EL (cell line): Measurements from ENCODE around the gene PPP1R12B.
A peak's percentile ranks its signal among the peaks of the same experiment; 100 is the strongest.

ENCODE experiments used
- DNase-seq: peaks from one replicate; pipeline ENCODE4 v3.0.0-alpha.2; 2016

Gene PPP1R12B, protein sequence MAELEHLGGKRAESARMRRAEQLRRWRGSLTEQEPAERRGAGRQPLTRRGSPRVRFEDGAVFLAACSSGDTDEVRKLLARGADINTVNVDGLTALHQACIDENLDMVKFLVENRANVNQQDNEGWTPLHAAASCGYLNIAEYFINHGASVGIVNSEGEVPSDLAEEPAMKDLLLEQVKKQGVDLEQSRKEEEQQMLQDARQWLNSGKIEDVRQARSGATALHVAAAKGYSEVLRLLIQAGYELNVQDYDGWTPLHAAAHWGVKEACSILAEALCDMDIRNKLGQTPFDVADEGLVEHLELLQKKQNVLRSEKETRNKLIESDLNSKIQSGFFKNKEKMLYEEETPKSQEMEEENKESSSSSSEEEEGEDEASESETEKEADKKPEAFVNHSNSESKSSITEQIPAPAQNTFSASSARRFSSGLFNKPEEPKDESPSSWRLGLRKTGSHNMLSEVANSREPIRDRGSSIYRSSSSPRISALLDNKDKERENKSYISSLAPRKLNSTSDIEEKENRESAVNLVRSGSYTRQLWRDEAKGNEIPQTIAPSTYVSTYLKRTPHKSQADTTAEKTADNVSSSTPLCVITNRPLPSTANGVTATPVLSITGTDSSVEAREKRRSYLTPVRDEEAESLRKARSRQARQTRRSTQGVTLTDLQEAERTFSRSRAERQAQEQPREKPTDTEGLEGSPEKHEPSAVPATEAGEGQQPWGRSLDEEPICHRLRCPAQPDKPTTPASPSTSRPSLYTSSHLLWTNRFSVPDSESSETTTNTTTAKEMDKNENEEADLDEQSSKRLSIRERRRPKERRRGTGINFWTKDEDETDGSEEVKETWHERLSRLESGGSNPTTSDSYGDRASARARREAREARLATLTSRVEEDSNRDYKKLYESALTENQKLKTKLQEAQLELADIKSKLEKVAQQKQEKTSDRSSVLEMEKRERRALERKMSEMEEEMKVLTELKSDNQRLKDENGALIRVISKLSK

DNA sequence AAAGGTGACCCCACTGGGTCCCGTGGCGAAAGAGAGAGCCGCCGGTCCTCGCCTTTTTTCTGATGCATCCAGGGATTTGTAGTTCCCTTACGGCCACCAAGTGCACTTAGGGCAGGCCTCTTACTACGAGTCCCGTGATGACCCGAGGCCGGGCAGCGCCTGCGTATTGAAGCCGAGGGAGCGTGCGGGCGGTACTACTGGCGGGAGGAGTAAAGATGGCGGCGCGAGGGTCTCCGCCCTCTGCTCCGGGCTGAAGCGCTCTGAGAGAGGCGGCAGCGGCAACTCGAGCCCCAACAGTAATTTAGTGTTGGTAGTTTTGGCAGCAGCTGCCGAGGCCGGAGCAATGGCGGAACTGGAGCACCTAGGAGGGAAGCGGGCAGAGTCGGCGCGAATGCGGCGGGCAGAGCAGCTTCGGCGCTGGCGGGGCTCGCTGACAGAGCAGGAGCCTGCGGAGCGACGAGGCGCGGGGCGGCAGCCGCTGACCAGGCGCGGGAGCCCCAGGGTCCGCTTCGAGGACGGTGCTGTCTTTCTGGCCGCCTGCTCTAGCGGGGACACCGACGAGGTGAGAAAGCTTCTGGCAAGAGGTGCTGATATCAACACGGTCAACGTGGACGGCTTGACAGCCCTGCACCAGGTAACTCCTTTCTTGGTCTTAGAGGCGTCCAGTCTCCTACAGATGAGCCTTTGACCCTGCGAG is at the start of gene PPP1R12B:
TSS of gene PPP1R12B (plus strand) at position 191 of the 697 bp plus-strand sequence. CDS start at position 344, 153 bp downstream.
- DNase-seq, result peak; percentile 99

DNA sequence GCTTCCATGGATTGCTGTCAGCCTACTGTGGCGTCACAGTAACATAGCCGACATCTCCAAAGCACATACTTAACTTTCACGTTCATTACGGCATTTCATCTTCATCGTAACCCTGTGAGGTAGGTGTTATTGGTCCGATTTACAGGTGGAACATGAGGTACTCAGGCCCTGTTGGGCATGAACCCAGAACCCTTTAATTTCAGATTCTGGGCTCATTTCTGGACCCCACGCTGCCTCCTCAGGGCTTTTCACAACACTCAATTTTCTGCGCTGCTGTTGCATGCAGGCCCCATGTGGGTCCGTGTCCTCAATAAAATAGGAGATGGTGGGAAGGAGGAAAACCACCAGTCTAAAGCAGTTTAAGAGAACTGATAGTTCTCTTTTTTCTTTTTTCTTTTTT is 46.3 kb upstream of the PPP1R12B start:
- no peak for DNase-seq

DNA sequence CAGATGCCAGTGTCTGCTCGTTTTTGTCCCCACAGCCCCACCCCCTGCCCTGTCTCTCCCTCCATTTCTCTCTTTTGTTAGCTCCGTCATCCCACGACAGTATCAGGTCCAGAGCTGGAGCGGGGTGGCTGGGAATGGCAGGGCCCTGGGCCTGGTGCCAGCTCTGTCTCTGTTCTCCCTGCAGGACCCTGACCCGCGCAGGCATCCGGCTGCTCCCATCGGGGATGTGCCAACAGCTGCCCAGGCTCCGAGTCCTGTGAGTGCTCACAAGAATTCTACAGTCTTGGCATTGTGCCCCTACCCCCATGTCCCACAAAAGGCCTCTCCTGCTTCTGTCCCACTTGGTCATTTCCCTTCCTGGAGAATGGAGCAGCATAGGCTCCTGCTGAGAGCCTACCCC is 44.1 kb upstream of the PPP1R12B start:
- DNase-seq, result no peak

DNA sequence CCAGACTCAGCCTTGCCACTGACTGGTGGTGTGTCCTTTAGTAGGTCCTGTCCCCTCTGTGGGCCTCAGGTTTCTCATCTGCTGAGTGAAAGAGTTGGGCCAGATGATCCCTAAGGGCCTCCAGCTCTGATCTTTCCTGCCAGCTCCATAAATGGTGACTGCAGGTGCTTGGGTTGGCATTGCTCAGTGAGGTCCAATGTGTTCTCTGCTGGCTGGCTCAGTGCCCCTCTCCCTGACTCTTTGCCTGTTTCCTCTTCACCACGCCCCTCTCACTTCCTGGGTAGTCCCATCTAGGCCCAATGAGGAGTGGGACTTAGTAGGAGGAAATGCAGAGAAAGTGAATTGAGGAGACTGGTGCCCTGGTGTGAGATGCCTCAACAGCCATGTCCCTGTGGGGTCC is 43.3 kb upstream of the PPP1R12B start:
- DNase-seq, result no peak

DNA sequence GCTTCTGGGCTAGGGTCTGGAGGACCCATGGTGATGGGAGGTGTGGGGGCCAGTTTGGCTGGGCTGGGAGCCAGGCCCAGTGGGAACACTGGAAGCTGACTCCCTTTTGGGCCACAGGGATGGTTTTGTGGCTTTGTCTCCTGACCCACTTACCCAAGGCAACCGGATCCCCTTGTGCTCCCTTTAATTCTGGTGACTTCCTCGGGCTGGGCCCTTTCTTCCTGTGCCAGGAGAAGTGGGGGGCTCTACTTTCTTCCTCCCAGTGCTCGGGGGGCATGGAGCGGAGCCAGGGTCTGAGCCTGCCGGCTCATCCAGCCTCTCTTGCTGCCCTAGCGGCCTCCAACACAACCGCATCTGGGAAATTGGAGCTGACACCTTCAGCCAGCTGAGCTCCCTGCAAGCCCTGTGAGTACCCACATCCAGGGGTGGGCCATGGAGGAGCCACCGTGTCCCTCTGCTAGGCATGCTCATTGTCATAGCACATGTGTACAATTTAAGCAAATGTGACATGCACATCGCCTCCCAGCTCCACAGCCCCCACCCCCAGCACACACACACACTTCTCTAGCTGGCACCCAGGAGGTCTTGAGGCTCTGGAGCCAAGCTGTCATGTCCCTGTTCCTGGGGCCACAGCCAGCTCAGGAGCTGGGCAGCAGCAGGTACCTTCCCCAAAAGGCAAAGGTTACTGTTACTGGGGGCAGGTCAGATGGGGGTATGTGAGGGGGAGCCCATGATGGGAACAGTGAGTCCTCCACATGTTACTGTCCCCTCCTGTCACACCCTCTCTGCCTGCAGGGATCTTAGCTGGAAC is 41.8 kb upstream of the PPP1R12B start:
- no peak for DNase-seq

GRCh38 chr1:202310071-202310725 is 38.3 kb upstream of the PPP1R12B start:
- DNase-seq, result no peak

GRCh38 chr1:202310746-202311145 is 37.8 kb upstream of the PPP1R12B start:
- no peak for DNase-seq

DNA sequence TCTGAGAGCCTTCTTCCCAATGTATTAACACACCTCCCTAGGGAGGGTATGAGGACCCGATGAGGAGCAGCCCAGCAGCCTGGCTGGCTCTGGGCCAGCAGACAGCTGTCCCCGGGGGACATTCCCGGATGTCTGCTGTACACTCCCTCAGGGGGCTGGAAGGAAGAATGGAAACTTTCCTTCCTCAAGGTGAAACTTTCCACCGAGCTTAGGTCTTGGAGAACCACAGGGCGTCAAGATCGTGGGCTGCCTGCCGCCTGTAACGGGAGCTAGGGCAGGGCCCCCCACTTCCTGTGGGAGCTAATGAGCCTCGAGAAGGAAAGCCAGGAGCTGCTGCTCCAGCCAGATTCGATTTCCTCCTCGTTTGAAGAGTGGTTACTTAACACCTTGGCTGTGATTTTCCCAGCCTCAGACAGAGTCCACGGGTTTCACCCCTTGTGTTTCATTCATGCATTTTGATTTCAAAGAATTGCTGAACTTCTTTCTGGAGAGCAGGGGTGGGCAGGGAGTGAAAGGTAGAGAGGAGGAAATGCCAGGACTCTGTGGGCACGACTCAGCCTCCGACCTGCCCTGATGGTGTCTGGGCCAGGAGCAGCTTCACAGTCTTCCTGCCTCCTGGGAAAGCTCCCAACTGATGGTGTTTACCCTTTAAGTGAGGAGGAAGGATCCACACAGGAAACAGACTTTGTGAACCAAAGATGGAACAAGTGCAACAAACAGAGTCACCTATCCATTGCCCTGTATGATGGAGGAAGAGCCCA is 36.4 kb upstream of the PPP1R12B start:
- DNase-seq, result no peak

- DNase-seq, result peak; percentile 61
These were observed 32.8 kb upstream of the PPP1R12B start for GRCh38 chr1:202315576-202316168.

- DNase-seq, result no peak
These were observed 32.3 kb upstream of the PPP1R12B start for GRCh38 chr1:202316186-202316585.

DNA sequence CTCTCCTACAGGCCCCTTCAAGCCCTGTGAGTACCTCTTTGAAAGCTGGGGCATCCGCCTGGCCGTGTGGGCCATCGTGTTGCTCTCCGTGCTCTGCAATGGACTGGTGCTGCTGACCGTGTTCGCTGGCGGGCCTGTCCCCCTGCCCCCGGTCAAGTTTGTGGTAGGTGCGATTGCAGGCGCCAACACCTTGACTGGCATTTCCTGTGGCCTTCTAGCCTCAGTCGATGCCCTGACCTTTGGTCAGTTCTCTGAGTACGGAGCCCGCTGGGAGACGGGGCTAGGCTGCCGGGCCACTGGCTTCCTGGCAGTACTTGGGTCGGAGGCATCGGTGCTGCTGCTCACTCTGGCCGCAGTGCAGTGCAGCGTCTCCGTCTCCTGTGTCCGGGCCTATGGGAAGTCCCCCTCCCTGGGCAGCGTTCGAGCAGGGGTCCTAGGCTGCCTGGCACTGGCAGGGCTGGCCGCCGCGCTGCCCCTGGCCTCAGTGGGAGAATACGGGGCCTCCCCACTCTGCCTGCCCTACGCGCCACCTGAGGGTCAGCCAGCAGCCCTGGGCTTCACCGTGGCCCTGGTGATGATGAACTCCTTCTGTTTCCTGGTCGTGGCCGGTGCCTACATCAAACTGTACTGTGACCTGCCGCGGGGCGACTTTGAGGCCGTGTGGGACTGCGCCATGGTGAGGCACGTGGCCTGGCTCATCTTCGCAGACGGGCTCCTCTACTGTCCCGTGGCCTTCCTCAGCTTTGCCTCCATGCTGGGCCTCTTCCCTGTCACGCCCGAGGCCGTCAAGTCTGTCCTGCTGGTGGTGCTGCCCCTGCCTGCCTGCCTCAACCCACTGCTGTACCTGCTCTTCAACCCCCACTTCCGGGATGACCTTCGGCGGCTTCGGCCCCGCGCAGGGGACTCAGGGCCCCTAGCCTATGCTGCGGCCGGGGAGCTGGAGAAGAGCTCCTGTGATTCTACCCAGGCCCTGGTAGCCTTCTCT is 30.3 kb upstream of the PPP1R12B start:
- no peak for DNase-seq

DNA sequence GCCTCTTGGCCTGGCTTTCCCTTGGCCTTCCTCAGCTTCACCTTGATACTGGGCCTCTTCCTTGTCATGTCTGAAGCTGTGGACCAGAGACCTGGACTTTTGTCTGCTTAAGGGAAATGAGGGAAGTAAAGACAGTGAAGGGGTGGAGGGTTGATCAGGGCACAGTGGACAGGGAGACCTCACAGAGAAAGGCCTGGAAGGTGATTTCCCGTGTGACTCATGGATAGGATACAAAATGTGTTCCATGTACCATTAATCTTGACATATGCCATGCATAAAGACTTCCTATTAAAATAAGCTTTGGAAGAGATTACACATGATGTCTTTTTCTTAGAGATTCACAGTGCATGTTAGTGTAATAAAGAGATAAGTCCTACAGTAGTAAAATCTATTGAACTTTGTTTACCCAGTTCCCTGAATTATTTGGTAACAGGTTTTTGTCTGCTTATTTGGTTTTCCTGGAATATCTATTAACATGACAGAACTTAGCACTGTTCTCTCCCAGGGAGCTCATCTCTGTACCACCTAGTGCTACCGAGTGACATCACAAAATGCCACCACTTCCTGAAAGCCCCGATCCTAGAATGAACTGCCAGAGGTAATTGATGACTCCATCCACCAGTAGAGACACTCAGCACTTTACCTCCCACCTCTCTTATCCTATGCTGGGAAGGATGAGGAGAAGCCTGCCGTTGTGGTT is 29.0 kb upstream of the PPP1R12B start:
- no peak for DNase-seq

DNA sequence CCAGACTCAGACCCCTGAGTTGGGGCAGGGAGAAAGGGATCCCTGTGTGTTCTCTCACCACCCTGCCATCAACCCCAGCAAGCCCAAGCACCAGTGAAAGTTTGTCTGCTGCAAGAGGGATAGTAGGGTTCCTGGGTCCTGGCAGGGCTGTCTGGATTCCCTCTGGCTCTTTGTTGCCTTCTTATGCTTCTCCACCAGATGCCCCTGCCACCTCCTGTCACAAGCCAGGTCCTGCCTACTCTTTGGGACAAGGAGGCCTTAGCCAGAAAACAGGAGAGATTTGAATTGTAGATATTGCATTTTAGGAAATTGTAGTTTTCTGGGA is 28.5 kb upstream of the PPP1R12B start:
- no peak for DNase-seq

- DNase-seq, result no peak
These were observed 24.8 kb upstream of the PPP1R12B start for GRCh38 chr1:202323731-202324130.

DNA sequence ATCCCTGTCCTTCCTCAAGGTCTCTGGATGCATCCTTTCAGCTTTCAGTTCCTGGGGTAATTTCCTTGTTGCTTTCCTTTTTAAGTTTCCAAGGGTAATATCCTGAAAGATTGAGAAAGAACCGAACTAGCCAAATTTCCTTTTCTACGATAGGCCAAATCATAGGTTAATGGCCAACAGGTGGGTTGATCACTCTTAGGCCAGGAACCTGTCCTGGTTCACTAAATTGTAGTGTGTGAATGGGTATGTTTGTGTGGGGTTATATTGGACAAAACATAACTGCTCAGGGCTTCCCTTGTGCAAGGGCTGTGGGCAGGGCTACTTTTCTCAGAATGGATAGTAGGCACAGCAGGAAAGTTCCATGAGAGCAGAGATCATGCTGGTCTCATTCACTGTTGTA is 23.9 kb upstream of the PPP1R12B start:
- no peak for DNase-seq

DNA sequence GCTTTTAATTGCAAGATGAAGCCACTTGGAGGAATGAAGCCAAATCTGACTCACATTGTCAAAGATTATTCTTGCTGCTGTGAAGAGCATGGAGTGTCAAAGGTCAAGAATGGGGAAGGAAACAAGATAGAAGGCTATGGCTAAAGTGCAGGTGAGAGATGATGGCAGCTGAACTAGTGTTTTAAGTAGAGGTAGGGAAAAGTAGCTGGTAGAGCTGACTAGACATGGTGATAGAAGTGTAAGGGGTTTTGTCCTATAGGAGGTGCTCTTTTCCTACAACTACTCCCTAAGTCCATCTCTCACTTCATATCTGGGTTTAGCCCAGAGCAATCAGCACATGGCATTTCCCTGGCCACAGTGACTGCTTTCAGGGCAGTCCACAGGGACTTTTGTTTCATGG is 18.6 kb upstream of the PPP1R12B start:
- no peak for DNase-seq

DNA sequence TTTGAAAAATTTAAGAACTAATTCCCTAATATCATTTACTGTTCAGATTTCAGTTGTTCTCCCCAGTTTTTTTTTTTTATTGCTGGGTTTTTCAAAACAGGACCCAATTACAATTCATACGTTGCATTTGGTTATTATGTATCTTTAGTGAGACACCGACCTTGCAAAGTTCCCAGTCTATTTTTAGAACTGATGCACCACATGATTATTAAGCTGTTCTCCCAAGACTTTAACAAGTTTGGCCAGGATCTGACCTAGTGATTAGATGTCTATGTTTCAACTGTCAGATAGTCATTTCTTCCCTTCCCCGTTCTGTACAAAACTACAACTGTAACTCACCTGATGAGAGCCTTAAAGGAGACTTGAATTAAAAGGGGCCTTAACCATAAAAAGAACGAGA is 14.6 kb upstream of the PPP1R12B start:
- DNase-seq, result no peak

DNA sequence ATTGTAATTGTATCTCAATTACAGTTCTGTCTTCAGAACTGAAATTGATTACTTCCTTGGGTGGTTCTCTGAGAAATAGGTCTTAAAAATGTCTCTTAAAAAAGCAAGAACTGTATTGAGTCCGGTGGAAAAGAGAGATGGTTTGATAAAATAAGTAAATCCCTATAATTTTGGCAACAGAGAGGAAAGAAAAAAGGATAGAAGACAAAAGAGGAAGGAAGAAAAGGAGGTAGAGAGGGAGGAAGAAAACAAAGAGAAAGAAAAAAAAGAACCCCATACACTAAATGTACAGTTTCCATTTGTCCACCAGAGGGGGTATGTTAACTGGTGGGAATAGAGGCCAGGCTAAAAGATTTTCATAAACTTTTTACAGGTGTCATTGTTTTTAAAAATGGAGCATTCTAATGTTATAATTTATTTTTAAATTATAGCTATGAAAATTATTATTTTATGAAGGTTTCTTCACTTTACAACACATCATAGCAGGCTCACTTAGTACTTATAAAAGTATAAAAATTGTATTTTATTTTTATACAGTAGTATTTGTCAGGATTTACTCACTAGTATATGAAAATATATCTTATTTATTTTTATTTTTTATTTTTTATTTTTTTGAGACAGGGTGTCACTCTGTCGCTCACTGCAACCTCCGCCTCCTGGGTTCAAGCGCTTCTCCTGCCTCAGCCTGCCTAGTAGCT is 4.7 kb upstream of the PPP1R12B start:
- DNase-seq, result peak; percentile 50
